Esophagus muscularis mucosa (tissue), 4 donors: ENCODE data around the gene DDIT3.

Experiments used
- EP300 ChIP-seq: sonication (generic); formaldehyde crosslinking; IDR thresholded peaks from one replicate; pipeline ENCODE4 v1.6.1; 2017; ENCODE audit warnings: antibody characterized with exemption
- POLR2A ChIP-seq: fragments of 450-650 bp; IDR thresholded peaks from one replicate; pipeline ENCODE4 v1.6.1; 2017; ENCODE audit warnings: antibody characterized with exemption, moderate library complexity, mild to moderate bottlenecking, low read depth
- TF ChIP-seq, protein P1 (sequence below), 3 experiments: fragments of 200-600 bp in 2 of 3; fragments of 450-650 bp in 1 of 3; sonication (generic) in 2 of 3; IDR thresholded peaks; one replicate each; pipeline ENCODE4 v1.5.1; 2017 to 2019; ENCODE audit warnings: antibody characterized with exemption in 3 of 3, mild to moderate bottlenecking in 2 of 3, moderate library complexity in 1 of 3

DNA sequence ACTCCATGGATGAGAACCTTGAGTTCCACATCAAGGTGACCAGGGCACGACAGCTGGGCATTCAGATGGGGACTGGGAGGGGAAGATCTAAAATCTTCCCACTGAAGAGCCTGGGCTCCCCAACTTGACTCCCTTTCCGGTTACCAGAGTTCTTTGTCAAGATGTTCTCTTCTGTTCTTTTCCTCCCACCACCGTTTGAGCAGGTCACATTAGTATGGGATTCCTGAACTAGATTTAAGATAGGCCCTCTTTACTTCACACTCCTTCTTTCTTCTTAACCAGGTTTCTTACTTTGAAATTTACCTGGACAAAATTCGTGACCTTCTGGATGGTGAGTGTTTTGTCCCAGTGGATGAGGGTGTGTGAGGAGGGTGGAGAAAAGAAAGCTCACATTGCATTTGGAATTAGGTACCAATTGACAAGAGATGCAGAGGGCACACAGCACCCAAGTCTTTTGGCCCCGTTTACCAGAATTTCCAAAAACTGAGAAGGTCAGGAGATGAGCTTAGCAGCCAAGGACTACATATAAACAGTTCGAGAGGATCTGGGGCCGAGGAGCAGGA is 43.9 kb upstream of the DDIT3 start:
- TF ChIP-seq POLR2A: no peak
- TF ChIP-seq, protein P1, sequence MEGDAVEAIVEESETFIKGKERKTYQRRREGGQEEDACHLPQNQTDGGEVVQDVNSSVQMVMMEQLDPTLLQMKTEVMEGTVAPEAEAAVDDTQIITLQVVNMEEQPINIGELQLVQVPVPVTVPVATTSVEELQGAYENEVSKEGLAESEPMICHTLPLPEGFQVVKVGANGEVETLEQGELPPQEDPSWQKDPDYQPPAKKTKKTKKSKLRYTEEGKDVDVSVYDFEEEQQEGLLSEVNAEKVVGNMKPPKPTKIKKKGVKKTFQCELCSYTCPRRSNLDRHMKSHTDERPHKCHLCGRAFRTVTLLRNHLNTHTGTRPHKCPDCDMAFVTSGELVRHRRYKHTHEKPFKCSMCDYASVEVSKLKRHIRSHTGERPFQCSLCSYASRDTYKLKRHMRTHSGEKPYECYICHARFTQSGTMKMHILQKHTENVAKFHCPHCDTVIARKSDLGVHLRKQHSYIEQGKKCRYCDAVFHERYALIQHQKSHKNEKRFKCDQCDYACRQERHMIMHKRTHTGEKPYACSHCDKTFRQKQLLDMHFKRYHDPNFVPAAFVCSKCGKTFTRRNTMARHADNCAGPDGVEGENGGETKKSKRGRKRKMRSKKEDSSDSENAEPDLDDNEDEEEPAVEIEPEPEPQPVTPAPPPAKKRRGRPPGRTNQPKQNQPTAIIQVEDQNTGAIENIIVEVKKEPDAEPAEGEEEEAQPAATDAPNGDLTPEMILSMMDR (IDR thresholded peaks at IDR 0.05): no peak
- no peak for TF ChIP-seq EP300
